GM21390 (cell line): ENCODE data around the gene FLT1.

Source experiments
- ATAC-seq: cut with Tn5 transposase; IDR thresholded peaks from one replicate; pipeline ENCODE4 v1.9.1; 2021; ENCODE audit not compliant: unreplicated experiment

Gene FLT1

DNA sequence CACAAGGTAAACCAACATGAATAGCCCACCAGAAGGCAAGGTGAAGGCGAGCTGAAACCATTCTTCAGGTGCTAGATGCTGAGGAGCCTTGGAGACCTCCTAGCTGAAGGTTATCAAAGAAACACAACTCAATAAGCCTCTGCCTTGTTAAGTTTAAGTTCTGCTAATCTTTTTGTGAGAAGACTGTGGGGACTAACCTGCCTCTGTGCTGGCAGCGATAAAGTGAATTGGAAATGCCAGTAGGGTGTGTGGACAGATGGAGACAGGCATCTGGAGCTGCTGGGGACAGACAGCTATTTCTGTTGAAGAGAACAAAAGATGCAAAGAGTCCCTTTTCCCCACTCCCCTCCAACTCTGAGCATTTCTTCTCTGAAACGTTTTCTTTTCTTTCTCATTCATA is 33.5 kb upstream of the FLT1 start:
- ATAC-seq = no peak

DNA sequence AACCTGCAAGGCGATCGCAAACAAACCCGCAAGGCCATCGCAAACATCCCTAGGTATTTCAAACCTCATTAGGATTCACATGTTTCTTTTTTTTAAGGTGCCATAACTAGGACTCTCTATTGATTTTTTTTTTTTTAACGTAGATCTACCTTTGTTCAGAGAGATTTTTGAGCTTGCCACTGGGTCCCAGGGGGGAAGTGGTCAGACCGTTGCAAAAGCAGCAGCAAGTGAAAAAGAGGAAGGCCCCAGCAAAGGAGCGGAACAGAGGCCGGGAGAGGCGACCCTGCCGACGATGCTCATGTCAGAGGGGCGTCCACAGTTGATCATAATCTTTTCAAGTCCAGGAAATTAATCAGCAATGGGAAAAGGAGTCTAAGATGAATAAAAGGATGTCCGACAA is 32.7 kb upstream of the FLT1 start:
- ATAC-seq = no peak

DNA sequence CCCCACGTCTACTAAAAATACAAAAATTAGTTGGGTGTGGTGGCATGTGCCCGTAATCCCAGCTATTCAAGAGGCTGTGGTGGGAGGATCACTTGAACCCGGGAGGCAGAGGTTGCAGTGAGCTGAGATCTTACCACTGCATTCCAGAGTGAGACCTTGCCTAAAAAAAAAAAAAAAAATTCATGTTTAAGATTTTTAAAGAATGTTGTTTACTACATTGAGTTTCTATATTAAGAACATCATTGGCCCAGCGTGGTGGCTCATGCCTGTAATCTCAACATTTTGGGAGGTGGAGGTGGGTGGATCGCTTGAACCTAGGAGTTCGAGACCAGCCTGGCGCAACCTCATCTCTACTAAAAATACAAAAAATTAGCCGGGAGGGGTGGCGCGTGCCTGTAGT is 31.9 kb upstream of the FLT1 start:
- no peak for ATAC-seq

DNA sequence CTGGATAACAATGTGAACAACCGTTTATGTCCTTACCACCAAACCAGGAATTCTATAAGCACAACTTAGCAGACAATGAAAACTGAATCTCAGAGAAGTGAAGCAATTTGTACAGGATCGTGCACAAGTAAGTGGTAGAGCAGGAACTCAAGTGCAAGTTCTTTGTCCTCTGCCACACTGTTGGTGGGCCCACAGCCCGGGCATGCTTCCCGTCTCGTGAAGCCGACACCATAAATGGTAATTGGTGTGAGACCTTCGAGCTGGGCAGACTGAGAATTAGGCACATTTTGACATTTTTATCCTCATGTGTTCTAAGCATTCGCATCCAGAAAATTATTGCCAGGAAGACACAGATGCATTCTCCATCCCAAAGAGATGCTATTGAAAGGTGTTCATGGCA is 27.9 kb upstream of the FLT1 start:
- no peak for ATAC-seq

DNA sequence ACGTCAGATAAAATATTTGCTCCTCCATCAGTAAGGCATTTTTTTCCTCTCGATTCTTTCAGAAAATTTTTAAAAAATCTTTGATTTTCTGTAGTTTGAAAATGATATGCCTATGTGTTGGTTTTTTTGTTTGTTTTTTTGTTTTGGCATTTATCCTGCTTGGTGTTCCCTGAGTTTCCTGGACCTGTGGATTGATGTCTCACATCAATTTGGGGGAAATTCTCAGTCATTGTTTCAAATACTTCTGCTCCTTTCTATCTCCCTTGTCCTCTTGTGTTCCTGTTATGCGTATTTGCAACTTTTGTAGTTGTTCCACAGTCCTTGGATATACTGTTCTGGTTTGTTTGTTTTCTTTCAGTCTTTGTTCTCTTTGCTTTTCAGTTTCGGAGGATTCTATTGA is 18.8 kb upstream of the FLT1 start:
- no peak for ATAC-seq

DNA sequence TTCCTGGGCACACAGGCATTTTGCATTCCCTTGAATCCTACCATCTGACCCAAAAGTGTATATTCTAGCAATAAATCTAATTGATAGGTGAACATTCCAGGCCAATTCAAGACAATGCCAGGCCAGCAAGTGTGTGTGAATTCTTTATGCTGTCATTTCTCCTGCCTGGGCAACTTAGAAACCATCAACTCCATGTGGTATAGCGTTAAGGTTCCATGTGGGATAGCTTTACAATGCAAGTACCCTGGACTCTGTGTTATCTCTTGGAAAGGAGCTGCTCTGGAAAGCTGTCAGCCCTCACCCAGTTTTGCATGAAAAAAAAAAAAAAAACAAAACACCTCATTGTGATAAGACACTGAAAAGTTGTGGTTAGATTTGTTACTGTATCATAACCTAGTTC is 15.6 kb upstream of the FLT1 start:
- no peak for ATAC-seq

DNA sequence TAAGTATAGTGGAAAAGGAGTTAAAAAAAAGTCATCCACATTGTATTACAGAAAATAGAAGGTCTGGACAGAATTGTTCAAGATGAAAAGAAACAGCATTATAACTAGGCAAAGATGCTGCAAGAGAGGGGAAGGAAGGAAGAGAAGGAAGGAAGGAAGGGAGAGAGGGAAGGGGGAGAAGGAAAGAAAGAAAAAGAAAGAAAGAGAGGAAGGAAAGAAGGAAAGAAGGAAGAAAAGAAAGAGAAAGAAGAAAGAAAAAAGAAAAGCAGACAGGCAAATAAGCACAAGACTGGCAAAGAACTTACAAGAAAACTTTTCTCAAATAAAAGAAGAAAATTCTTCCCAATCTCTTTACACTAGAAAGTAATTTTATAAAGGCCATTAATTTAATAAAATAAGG is 15.1 kb upstream of the FLT1 start:
- ATAC-seq = no peak

DNA sequence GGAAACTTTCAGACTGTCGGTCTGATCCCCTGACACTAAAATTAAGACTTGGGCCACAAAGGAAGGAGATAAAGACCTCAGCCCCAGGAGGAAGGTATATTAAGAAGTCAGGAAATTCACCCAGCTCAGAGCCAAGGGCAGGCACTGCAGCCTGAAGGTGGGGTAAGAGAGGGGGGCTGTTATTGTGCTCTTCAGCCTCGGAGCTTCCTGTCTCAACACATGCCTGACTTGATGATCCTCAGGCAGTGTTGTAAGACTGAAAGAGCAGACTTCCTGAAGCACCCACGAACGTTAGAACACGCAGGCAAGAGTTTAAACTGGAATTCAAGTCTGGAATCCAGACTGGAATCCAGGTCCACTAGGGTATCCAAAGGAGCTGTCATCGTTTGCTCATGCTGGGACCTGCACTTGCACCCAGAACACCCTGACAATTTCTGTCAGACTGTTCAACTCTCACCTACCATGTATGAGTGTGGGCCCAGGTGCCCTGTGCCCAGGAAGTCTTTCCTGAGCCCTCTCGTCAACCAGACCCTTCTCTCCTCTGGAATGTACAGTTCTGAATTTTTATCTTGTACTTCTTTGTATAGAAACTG is 10.7 kb upstream of the FLT1 start:
- ATAC-seq = no peak

DNA sequence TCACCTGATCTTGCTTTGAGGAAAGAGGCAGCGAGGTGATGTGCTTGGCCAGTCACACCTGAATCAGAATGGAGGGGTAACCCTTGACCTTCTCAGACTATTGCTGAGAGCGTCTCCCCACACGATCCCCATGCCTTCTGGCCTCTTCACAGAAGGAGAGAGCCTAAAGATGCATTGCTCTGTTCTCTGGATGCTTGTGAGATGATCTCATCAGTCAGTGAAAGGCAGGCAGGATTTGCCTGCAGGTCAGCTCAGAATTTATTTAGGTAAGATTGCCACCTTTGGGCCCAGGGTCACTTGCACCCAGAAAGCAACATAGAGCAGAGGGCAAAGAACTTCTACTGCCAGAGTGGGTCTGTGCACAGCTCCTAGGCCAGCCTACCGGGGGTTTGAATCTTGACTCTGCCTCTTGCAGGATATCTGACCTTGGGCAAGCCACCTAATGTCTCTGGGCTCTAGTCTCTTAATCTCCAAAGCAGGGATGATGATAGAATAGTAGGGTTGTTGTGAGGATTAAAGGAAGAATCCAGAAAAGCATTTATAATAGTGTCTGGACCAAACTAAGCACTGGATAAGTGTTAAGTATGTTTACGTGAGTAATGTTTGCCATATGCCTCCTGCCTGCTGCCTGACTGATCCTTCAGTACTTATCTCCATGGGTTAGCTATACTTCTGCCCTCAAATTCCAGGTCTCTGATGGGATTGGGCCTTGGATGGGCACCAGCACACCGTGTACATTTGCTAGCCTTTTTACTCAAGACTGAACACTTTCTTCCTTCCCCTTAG is 8.4 kb upstream of the FLT1 start:
- no peak for ATAC-seq

DNA sequence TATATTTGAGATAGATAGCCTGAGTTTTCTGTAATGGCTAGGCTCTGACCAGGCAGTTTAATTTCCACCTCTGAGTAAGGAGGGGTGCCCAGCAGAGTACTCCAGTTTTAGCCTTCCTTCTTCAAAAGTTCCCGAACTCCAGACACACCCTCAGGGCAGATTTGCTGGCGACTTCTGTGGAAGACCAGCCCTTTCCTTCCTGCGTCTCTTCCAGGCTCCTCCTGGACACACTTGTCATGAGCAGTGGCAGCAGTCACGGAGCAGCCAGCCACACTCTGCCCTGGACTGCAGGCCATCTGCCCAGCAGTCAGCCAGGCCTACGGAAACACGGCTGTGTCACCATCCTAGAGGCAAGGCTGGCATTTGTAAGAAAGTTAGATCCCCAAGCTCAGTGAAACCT is 6.6 kb upstream of the FLT1 start:
- no peak for ATAC-seq

DNA sequence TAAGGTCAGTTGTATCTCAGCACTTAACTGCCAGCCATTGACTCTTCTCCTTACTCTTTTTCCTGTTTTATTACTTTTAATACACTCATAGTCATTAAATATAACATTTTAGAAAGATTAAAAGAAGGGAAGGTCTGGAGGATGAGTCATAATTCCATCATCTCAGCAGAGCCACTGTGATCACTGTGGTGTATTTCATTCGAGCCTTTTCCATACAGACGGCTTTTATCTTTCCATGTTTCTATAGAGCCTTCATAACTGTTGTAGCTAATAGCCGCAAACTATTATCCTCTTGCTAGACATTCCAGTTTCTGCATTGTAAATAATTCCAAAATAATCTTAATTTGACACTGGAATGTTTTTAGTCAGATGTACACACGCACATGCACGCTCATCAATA is 4.7 kb upstream of the FLT1 start:
- no peak for ATAC-seq

DNA sequence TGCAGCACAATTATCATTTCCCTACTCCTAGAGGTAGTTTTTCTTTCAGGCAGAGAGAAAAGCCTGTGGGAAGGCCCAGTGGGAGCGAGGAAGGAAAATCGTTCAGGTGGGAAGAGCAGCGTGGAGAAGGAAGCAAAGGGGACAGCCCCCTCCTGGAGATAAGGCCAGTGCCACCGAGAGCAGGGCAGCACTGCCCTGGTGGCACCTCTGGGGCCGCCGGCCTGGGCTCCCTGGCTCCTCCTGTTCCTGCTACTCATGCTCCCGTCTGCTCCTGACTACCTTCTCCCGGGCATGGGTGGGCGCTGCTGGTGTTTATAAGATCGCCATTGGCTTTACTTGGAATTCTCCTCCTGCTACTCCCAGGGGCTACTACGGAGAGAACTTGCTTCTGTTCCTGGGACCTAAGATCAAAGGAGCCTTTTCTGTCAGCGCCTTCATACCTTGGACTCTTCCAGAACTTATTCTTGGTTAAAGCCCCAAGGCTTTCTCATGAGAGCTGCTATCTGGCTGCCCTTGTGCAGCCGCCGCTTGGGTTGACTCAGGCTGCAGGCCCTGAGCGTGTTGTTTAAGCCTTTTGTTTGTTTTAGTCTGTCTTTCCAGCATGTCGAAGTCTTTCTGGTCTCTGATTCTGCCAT is 3.7 kb upstream of the FLT1 start:
- no peak for ATAC-seq

DNA sequence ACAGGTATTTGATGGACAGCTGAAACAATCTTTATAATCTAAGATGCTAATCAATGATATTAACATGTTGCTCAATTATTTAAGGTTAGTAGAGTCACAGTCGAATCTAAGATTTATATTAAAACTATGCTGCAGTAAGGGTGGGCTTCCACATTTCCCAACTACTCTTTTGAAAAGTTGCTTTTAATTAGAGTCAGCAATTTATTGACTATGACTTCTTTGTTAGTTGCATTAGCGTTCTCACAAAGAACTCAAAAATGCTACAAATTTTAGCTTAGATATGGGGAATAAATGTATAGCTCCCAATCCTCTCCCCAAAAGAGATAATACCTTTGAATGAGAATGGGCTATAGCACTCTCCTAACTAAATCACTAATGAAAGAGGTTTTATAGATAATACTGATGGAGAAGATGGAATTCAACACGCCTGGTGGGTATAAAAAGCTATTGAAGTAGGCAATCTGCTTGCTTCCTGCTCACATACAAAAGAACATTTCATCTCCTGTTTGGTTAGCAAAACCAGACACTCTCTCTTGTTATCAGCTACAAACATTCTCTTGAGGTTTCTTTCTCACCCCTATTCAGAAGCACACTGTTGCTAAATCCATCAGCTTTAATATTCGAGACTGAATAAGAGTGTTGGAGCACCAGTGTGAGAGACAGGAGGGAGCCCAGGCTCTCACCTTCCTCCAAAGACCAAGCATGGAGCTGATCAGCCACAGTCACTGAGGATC is 2.4 kb upstream of the FLT1 start:
- ATAC-seq = no peak

DNA sequence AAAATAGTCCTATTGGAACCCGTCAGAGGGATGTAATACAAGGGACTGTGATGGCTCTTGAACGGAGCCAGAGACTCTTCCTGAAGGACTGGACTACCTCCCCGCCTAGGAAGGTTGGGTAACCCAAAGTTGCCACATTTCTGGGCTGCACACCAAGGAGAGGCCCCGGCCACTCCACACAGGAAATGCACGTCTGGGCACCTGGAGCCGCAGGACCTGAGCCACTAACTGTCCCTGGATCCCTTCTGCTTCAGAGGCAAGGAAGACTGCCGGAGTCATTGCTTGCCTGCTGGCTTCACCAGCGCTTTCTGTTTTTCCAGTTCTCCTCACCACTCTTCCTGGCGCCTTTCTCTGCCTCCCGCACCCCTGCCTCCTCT is 1.2 kb upstream of the FLT1 start:
- no peak for ATAC-seq

DNA sequence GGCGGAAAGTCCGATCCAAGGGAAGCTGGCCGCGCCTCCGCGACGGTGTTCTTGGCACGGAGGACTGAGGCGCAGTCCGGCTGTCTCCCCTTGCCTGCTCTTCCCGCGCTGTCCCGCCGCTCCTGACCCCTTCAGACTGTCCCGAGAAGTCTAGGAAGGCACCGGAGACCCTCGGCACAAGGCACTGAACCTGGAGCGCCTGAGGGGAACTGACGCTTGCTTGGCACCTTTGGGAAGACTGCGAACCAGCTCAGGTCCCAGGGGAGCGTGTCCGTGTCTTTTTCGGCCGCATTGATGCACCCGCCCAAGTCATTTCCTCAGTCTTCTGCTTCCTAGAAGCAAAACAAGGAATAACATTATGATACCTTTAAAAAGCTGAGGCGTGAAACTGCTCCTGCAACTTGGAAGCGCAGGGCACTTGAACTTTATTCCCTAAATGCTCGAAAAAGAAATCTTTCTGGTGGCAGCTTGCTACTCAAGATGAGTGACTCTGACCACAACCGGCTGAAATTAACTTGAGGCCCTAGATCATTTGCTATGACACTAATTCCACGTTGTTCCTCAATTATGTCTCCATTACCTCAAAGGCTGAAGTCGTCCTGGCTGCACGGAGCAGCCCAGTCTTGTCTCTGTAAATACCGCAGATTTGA is 735 bp upstream of the FLT1 start:
- ATAC-seq = no peak

DNA sequence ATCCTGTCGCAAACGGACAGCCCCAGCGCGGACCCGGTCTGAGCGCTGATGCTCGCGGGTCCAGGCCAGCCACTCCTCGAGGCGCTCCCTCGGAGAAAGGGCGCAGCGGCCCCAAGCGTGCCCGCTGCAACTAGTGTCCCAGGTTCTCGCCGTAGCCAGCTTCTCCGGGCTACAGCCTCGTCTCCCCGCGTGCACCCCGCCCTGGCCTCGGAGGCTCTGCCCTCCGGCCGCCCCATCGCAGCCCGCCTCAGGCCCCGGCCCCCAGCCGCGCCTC is 487 bp downstream of the FLT1 start:
- no peak for ATAC-seq

DNA sequence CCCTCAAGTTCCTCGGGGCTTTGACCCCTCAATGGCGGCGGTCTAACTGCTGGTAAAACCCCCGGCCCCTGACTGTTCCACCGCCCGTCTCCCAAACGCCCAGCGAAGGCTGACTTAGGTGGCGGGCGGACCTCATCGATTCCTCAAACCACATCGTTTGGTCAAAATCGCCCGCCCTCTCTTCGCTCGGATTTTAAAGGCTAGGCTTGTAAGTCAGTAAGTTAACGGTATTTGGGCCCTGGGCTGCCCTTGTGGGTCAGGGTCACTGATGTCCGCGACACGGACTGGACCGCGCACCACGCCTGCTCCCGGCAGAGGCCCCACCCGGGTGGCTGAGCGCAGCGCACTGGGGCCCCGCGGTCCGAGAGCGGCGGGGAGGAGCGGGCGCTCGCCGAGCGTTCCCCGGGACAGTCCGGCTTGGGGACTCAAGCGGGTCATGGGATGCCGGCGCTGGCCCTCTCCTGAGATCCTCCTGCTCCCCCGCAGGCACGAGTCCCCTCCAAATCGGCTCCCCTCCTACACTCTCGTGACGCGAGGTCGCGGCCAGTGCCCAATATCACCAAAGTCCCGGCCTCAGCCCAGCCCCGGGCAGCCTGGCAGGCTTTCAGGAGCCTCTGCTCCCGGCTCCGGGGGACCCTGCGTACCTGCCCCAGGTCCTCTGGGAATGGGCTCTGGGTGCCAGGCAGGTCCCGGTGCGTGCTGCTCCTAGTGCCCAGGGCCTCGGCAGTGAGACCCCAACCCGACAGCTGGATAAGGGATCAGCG is 1.0 kb downstream of the FLT1 start:
- ATAC-seq = no peak

DNA sequence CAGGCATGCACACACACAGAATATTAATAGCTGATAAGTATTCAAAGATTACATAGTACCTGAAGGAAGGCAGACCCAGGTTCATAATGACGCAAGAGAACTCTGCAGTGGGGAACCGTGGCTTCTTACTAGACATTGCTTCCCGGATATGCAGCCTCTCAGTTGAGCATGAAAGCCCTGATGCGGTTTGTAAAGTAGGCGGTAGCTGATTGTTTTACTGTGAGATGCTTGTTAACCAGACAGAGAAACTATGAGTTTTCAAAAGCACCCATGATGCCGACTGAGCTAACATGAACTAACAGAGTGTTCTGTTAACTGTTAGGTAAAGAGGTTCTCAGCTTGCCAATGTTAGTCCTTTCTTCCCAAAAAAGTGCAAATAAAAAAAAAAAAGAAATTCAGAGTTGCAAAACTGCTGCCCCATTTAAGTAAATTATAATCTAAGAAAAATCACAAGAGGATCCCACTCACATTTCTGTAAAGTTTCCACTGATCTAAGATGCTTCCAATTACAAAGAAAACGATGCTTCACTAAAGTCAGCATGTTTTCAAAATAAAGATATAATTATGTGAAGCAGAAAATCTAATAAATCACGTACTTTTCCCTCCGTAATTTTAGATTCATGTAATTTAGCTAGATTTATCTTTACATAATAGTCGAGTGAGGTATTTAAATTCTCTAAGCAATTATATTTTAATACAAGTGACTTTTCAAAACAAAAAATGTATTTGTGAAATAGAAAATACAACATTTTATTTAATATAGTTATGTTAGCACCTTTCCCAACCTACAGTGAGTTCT is 2.2 kb downstream of the FLT1 start:
- ATAC-seq = no peak

DNA sequence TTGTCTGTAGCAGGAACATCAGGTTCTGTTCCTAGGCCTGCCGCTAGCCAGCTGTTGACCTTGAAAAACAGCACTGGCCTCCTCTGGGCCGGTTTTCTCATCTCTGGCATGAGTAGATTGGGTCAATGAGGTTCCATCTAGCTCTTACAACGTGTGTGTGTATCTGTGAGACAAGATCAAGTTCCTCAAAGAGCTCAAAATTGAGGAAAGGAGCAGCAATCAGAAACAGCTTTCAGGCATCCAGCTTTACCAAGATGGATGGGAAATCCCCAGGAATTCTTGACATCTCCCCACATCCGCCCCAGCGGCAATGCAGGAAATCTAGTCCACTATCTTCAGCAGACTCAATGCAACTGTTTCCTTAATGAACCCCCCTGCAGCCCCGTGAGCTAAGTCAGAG is 4.9 kb downstream of the FLT1 start:
- no peak for ATAC-seq

DNA sequence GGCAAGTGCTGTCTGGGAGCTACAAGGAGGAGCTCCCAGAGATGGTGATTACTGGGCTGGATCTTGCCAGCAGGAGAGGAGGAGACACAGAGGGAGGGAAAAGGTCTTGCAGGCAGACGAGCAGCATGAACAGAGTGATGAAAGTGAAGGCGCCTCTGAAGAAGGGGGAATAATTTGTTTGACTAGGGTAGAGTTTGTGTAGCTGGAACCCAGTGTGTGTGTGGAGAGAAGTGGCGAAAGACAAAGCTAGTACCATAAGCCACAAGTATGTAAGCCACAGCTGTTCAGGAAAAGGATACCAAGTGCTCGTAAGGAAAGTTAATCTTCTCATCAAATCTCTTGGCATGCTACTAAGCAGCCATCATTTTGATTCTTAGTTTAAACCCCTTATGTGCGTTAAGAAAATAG is 5.4 kb downstream of the FLT1 start:
- ATAC-seq = no peak
